CMK (cell line): ENCODE data around the gene PMIS2.

Experiments used
- DNase-seq: peaks from one replicate; pipeline ENCODE4 v3.0.0-alpha.2; 2010; ENCODE audit warnings: low read depth

The PMIS2 gene

DNA sequence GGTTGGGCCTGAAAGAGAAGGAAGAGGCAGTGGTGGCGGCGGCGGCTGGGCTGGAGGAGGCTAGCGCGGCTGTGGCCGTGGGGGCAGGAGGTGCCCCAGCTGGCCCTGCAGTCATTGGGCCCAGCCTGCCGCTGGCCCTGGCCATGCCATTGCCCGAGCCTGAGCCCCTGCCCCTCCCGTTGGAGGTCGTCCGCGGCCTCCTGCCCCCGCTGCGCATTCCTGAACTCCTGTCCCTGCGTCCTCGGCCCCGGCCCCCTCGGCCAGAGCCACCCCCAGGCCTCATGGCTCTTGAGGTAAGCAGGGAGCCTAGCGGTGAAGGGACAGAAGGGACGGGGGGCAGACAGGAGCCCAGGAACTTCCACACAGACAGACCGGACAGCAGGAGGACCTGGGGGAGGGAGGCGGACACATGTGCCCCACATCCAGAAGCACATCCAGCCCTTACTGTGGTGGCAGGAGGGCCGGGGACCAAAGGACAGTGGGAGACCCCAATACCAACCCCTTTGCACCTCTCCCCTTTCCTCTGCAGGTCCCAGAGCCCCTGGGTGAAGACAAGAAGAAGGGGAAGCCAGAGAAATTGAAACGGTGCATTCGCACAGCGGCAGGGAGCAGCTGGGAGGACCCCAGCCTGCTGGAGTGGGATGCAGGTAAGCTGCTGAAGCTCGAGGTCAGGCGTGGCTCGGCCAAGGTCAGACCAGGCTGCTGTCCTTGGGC lies 47.9 kb downstream of the PMIS2 start:
- DNase-seq = no peak

GRCh38 chr19:35636651-35637050 lies 50.7 kb downstream of the PMIS2 start:
- DNase-seq = no peak
